ENCODE data around the gene DMRTC2. TPM values are rescaled to one million over a fixed set of nuclear protein-coding genes. Genes with fewer than 3 reads are reported as not detected.

Gene DMRTC2
- polyA plus RNA-seq, 1 donor (not counting 4 experiments of a cell fraction or from before 2014, with no cell fraction given) = not detected

DNA sequence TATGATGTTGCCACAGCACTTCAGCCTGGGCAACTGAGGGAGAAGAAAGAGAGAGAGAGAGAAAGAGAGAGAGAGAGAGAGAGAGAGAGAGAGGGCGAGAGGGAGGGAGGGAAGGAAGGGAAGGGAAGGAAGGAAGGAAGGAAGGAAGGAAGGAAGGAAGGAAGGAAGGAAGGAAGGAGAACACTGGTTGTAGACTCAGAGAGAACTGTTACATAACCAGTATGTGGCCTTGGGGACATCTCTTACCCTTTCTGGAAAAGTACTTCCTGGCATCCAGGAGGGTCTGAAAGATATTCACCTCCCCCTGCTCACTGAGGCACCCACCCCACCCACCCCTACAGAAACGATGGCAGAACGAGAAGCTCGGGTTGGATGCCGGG, 35.5 kb downstream of the DMRTC2 start:
- peaks cover 0 to 1% of the 10 kb centered on the region in 2 experiments for H3K36me3 ChIP-seq (ENCODE audit: control insufficient read depth in 2 of 2, extremely low read depth in 1 of 2, insufficient read depth in 2 of 2, low read length in 2 of 2)
- no peak overlapping the region for H3K4me2 ChIP-seq (ENCODE audit: control insufficient read depth, extremely low read depth, insufficient read depth, low read depth, low read length)
- H3K9ac ChIP-seq (ENCODE audit: control insufficient read depth, extremely low read depth, insufficient read depth, low read length) = no peak overlapping the region
- H3K4me3 ChIP-seq (ENCODE audit: control insufficient read depth in 2 of 3, extremely low read depth in 1 of 3, insufficient read depth in 2 of 3, low read depth in 1 of 3, low read length in 3 of 3) = no peak overlapping the region
- peaks cover 5% of the 10 kb centered on the region for H3K27me3 ChIP-seq (ENCODE audit: control insufficient read depth, extremely low read depth, insufficient read depth, low read length)
- H3K9me1 ChIP-seq (ENCODE audit: control insufficient read depth, extremely low read depth, insufficient read depth, low read length) = no peaks in the 10 kb centered on the region
- no peak overlapping the region for H2AFZ ChIP-seq (ENCODE audit: control insufficient read depth, low read length)
- H3K4me1 ChIP-seq (ENCODE audit: control insufficient read depth, extremely low read depth, insufficient read depth, low read length) = peaks cover 15% of the 10 kb centered on the region
- H3K79me2 ChIP-seq (ENCODE audit: control insufficient read depth, insufficient read depth, low read length) = peaks cover 15% of the 10 kb centered on the region
- no peak for DNase-seq (ENCODE audit: low read depth, low spot score)
- H3K9me3 ChIP-seq (ENCODE audit: control insufficient read depth, low read depth, low read length) = no peaks in the 10 kb centered on the region
- TF ChIP-seq, protein P1, sequence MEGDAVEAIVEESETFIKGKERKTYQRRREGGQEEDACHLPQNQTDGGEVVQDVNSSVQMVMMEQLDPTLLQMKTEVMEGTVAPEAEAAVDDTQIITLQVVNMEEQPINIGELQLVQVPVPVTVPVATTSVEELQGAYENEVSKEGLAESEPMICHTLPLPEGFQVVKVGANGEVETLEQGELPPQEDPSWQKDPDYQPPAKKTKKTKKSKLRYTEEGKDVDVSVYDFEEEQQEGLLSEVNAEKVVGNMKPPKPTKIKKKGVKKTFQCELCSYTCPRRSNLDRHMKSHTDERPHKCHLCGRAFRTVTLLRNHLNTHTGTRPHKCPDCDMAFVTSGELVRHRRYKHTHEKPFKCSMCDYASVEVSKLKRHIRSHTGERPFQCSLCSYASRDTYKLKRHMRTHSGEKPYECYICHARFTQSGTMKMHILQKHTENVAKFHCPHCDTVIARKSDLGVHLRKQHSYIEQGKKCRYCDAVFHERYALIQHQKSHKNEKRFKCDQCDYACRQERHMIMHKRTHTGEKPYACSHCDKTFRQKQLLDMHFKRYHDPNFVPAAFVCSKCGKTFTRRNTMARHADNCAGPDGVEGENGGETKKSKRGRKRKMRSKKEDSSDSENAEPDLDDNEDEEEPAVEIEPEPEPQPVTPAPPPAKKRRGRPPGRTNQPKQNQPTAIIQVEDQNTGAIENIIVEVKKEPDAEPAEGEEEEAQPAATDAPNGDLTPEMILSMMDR (optimal IDR thresholded peaks at IDR 0.05 in 1 of 3, IDR thresholded peaks at IDR 0.05 in 1 of 3, conservative IDR thresholded peaks at IDR 0.05 in 1 of 3; ENCODE audit: extremely low read depth in 1 of 3, insufficient read depth in 2 of 3, low read length in 3 of 3) = no peak
- no peak for TF ChIP-seq EZH2 (IDR thresholded peaks at IDR 0.05; ENCODE audit: low read length)
- H3K27ac ChIP-seq (ENCODE audit: control insufficient read depth, insufficient read depth, low read length) = no peak overlapping the region
- H4K20me1 ChIP-seq (ENCODE audit: control insufficient read depth, extremely low read depth, insufficient read depth, low read length) = no peaks in the 10 kb centered on the region
- dilution Hi-C loops (cut with MboI; ENCODE audit: extremely low pct_ligation_motif_present, low sequenced_read_pairs) = no loop called here
- FAIRE-seq = no peak

DNA sequence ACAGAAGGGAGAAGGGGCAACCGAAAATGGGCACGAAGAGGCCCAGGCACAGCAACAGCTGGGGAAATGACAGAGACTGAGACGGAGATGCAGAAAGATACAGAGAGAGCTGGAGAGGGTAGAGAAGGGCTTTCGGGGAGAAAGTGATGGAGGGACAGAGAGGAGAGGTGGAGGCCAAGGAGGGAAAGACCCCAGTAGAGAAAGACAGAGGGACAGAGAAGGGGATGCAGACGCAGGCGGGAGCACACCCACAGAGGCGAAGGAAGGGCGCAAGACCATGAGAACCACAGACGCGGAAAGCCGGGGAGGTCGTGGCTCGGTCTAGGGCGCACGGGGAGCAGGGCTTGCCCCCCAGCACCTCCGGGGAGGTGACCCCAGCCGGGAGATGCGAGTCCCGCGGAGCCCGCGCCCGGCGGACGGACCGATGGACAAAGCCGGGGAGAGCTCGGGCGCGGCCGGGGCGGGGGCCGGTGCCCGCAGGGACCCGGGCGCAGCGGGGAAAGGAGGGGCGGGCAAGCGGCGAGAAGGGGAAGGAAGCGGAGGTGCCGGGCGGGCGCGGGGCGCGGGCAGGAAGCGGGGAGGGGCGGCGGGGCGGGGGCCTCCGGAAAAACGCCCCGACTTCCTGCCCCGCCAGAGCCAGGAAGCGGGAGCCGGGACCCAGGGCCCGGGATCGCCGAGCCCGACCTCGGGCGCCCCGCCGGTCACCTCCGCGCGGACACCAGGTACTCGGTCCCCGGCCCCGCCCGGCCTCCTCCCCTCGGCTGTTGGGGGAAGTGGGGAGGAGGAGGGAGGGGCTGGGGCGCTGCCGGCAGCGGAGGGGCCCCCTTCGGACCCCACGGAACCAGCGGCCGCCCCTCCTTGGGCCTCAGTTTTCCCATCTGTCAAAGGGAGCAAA, 38.0 kb downstream of the DMRTC2 start, which contains the start of gene ARHGEF1:
Gene ARHGEF1, plus strand, starts transcription at position 617 of the 895 bp plus-strand sequence. CDS start 4,899 bp downstream, outside the sequence.
- FAIRE-seq = no peak
- Histone ChIP-seq H3K9me1 (ENCODE audit: control insufficient read depth, extremely low read depth, insufficient read depth, low read length) (peaks cover 6% of the 10 kb centered on the region), H3K4me1 (ENCODE audit: control insufficient read depth, extremely low read depth, insufficient read depth, low read length) (peaks cover 37% of the 10 kb centered on the region), H3K4me2 (ENCODE audit: control insufficient read depth, extremely low read depth, insufficient read depth, low read depth, low read length) (peak within 1 kb of the TSS; percentile 85), H3K27me3 (ENCODE audit: control insufficient read depth, extremely low read depth, insufficient read depth, low read length) (peaks cover 2% of the 10 kb centered on the region), H3K9me3 (ENCODE audit: control insufficient read depth, low read depth, low read length) (no peaks in the 10 kb centered on the region), H3K36me3 (ENCODE audit: control insufficient read depth in 2 of 2, extremely low read depth in 1 of 2, insufficient read depth in 2 of 2, low read length in 2 of 2) (peaks cover 0 to 1% of the 10 kb centered on the region in 2 experiments), H3K9ac (ENCODE audit: control insufficient read depth, extremely low read depth, insufficient read depth, low read length) (peak within 1 kb of the TSS; percentile 92), H3K4me3 (ENCODE audit: control insufficient read depth in 2 of 3, extremely low read depth in 1 of 3, insufficient read depth in 2 of 3, low read depth in 1 of 3, low read length in 3 of 3) (peak within 1 kb of the TSS; percentile 94 to 99 (median 99)), H3K27ac (ENCODE audit: control insufficient read depth, insufficient read depth, low read length) (peak within 1 kb of the TSS; percentile 81), H2AFZ (ENCODE audit: control insufficient read depth, low read length) (peak within 1 kb of the TSS; percentile 51), H3K79me2 (ENCODE audit: control insufficient read depth, insufficient read depth, low read length) (peaks cover 32% of the 10 kb centered on the region), H4K20me1 (ENCODE audit: control insufficient read depth, extremely low read depth, insufficient read depth, low read length) (no peaks in the 10 kb centered on the region)
- dilution Hi-C loops (cut with MboI; ENCODE audit: extremely low pct_ligation_motif_present, low sequenced_read_pairs) = no loop called here
- no peak for DNase-seq (ENCODE audit: low read depth, low spot score)
- TF ChIP-seq, protein P1 (optimal IDR thresholded peaks at IDR 0.05 in 1 of 3, IDR thresholded peaks at IDR 0.05 in 1 of 3, conservative IDR thresholded peaks at IDR 0.05 in 1 of 3; ENCODE audit: extremely low read depth in 1 of 3, insufficient read depth in 2 of 3, low read length in 3 of 3) = no peak
- no peak for TF ChIP-seq EZH2 (IDR thresholded peaks at IDR 0.05; ENCODE audit: low read length)

Data from keratinocyte (primary cell).